ENCODE measurements around the gene MCM3.
A peak's percentile ranks its signal among the peaks of the same experiment; 100 is the strongest.

The MCM3 gene

GRCh38 chr6:52251113-52251512 lies 33.4 kb downstream of the MCM3 start:
- no peak for DNase-seq (ENCODE audit: low read depth in 2 of 2)

- no peak for DNase-seq (ENCODE audit: low read depth in 2 of 2)
Observed at GRCh38 chr6:52249078-52249477, 35.5 kb downstream of the MCM3 start.

- DNase-seq (ENCODE audit: low read depth in 2 of 2) = no peak
Observed at GRCh38 chr6:52245425-52245824, 39.1 kb downstream of the MCM3 start.

GRCh38 chr6:52244400-52244799 lies 40.1 kb downstream of the MCM3 start, which contains the start of gene IL17F:
TSS of gene IL17F (minus strand) at chr6:52244500. CDS start at chr6:52244429, 71 bp downstream.
- no peak for DNase-seq (ENCODE audit: low read depth in 2 of 2)

GRCh38 chr6:52243282-52243893 lies 41.2 kb downstream of the MCM3 start:
- DNase-seq (ENCODE audit: low read depth in 2 of 2) = no peak

DNA sequence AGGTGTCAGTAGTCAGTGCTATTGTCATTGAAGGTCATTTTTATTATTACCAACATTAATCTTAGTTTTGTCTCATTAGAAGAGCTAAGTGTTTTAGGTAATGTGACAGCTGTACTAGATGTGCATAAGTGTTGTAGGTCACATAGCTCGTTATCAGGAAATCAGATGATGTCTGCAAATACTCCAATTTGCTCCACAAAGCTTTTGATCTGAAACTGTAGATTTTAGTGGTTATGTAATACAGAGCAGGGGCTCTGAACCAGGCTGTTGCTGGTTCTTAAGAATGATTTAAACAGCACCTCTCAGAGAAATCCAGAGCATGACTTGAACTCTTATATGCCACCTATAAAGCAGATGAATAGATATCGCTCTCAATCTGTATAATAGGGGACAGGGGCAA lies 42.7 kb downstream of the MCM3 start:
- no peak for DNase-seq (ENCODE audit: low read depth in 2 of 2)

- peak; percentile 23 to 36 for DNase-seq (ENCODE audit: low read depth in 2 of 2)
Observed at GRCh38 chr6:52233975-52234823, 50.3 kb downstream of the MCM3 start.

DNA sequence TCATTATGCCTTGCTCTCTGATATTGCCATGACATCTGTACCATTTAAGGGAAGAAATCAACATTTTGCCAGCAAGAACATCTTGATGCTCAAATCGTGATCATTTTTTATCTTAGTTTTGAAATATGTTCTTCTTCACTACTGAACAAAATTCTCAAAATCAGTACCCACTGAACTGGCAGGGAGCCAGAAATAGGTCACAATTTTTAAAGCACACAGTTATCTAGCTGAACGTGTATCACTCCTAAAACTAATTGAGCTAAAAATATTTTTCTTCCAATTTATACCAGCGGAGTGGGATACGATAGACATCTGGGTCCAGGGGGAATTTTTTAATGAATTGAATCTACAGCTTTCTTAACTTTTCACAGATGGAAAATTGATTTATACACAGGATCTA lies 51.5 kb downstream of the MCM3 start:
- no peak for DNase-seq (ENCODE audit: low read depth in 2 of 2)

DNA sequence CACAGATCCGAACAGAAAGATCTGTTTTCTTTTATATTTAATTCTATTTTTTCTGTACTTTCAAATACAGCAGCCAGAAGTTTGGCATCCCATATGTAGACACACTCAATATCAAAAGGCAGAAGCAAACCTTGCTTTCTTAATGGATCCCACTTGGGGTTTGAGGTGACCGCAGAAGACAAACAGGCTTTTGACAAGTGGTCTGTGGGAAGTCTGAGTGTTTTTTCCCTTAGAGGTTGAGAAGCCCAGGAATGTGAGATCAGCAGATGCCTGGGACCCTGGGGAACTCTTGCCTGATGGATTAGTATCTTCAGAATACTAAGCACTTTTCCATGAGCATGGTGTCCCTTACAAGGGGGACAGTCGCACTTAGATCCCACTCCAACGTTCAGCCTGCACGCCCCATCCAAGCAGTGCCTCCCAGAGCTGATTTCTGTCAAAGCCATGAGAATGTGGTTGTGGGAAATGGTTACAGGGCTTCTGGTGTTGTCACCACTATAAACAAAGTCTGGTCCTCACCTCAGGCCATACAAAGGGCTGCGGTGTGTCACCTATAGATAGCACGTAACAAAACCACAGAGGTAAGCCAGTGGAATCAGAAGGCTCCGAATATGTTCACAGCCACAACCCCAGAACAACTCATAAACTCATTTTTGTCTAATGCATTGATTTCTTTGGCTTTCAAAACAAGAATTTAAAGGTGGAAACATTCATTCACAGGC lies 53.0 kb downstream of the MCM3 start:
- DNase-seq (ENCODE audit: low read depth in 2 of 2) = peak; percentile 17 to 26

GRCh38 chr6:52230685-52231084 lies 53.9 kb downstream of the MCM3 start:
- DNase-seq (ENCODE audit: low read depth in 2 of 2) = no peak

GRCh38 chr6:52227495-52227894 lies 57.0 kb downstream of the MCM3 start:
- peak; percentile 70 to 71 for DNase-seq (ENCODE audit: low read depth in 2 of 2)

GRCh38 chr6:52221302-52221701 lies 63.2 kb downstream of the MCM3 start:
- peak; percentile 29 to 54 for DNase-seq (ENCODE audit: low read depth in 2 of 2)

GRCh38 chr6:52217761-52218160 lies 66.8 kb downstream of the MCM3 start:
- no peak for DNase-seq (ENCODE audit: low read depth in 2 of 2)

DNA sequence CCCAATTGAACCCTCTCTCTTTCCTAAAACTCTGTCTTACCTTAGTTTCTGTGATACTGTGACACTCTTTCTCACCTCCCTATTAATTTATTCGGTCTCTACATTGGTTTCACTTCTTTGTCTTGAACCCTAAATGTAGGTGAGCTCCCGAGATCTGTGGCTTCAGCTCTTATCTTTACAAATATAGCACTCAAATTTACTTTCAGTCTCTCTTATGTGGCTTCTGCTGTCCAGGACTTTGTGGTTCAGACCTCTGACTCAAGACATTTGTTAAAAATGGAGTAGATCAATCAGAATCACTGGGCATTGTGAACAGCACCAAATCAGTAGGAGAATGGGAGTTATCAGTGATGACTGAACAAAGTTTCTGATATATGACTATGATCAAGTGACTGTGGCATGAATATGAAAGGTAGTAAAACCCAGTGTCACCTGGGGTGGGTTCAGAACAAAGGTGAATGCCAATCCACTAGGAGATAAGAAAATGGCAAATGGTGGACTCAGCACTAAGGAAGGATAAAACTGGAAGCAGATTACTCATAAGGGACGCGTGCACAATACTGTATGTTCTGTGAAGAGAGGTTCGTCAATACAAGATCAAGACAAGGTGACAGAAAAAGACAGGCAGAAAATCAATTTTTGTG lies 67.5 kb downstream of the MCM3 start:
- no peak for DNase-seq (ENCODE audit: low read depth in 2 of 2)

DNA sequence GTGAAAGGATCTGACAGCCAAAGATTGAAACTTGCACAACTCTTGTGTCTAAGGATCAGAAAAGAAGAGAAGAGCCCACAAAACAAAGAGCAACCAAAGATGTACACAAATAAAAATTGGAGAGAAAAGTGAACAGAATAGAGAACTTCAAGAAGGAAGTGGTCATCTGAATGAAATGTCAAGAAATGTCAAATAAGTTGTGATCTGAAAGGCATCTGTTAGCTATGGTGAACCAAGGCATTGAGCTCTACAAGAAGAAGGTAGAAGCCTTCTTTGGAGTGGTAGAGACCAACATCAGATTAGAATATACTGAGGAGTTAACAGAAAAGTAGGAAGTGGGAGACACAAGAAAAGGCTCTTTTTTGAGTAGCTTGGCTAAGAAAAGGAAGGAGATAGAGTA lies 68.8 kb downstream of the MCM3 start:
- DNase-seq (ENCODE audit: low read depth in 2 of 2) = no peak

Measured in stimulated activated CD4-positive, alpha-beta T cell treated with anti-CD3 and anti-CD28 coated beads, Interleukin-15, amount 100 ng/mL, for 48 hours (primary cell).